ENCODE results near the gene RAB30.

DNA sequence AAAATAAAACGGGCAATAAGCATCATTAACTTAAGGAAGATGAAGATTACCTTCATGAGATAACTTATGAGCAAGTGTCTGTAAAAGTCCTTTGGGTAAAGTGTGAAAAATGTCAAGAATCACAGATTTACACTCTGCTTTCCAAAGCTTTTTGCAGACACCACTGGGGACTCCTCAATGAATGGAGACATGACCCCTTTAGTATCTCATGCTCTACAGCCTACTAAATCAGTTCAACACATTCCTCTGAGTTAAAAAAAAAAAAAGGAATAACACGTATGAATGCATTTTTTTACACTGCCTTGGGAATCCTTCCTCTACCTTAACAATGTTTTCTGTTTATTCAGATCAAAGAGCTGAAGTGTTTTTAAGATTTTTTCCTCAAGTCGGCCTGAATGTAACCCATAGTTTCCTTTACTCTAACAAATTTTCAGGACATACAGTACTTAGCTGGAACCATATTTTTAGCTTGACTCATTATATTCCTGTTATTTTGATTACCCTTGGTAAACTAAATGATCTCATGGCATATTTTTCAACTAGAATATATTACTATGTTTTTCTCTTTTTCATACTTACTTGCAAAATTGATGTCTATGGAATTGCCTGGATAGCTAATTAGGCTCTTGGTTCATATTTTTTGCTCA, 25.9 kb upstream of the RAB30 start:
- TF ChIP-seq, protein P1, sequence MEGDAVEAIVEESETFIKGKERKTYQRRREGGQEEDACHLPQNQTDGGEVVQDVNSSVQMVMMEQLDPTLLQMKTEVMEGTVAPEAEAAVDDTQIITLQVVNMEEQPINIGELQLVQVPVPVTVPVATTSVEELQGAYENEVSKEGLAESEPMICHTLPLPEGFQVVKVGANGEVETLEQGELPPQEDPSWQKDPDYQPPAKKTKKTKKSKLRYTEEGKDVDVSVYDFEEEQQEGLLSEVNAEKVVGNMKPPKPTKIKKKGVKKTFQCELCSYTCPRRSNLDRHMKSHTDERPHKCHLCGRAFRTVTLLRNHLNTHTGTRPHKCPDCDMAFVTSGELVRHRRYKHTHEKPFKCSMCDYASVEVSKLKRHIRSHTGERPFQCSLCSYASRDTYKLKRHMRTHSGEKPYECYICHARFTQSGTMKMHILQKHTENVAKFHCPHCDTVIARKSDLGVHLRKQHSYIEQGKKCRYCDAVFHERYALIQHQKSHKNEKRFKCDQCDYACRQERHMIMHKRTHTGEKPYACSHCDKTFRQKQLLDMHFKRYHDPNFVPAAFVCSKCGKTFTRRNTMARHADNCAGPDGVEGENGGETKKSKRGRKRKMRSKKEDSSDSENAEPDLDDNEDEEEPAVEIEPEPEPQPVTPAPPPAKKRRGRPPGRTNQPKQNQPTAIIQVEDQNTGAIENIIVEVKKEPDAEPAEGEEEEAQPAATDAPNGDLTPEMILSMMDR (IDR thresholded peaks at IDR 0.05) = no peak
- TF ChIP-seq POLR2A (IDR thresholded peaks at IDR 0.05) (no peak), POLR2AphosphoS5 (IDR thresholded peaks at IDR 0.05) (no peak)

Measured in suprapubic skin (tissue), 4 donors.